GM21528 (cell line): ENCODE data around the gene ZSWIM3.

Source experiments
- ATAC-seq: cut with Tn5 transposase; IDR thresholded peaks from one replicate; pipeline ENCODE4 v1.9.1; 2021; ENCODE audit warnings: mild to moderate bottlenecking, moderate library complexity; ENCODE audit not compliant: unreplicated experiment, low FRiP score

The ZSWIM3 gene

DNA sequence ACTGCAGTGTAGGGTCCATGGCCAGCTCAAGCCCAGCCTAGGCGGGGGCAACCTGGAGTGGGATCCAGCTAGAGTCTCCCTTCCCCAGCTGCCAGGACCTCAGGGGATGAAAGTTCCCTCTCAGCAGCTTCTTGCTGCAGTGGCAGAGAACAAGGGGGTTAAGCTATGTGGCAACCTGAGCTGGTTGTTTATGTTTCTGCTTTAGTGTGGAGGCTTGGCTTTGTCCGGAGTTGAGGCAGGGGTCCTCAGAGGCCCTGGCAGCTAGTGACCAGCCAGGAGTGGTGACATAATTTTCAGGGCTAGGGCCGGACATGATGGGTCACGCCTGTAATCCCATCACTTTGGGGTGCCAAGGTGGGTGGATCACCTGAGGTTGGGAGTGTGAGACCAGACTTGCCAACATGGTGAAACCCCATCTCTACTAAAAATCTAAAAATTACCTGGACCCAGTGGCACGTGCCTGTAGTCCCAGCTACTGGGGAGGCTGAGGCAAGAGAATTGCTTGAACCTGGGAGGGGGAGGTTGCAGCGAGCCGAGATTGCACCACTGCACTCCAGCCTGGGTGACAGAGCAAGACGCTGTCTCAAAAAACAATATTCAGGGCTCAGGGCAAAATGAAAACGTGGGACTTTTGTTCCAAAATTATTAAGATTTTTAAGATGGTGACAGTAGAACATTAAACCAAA, 68.5 kb downstream of the ZSWIM3 start:
- no peak for ATAC-seq

DNA sequence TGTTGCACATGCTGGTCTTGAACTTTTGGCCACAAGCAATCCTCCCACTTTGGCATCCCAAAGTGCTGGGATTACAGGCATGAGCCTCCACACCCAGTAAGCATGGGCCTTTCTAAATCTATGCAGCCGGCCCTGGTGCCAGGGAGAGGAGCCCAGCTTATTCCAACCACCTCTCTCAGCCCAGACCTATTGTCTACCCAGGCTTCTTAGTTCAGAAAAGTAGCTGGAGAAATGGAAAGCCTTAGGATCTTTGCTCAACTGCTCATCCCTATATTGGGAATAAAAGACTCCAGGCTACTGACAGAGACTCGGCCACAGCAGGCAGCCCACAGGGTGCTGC, 69.3 kb downstream of the ZSWIM3 start:
- ATAC-seq: no peak

DNA sequence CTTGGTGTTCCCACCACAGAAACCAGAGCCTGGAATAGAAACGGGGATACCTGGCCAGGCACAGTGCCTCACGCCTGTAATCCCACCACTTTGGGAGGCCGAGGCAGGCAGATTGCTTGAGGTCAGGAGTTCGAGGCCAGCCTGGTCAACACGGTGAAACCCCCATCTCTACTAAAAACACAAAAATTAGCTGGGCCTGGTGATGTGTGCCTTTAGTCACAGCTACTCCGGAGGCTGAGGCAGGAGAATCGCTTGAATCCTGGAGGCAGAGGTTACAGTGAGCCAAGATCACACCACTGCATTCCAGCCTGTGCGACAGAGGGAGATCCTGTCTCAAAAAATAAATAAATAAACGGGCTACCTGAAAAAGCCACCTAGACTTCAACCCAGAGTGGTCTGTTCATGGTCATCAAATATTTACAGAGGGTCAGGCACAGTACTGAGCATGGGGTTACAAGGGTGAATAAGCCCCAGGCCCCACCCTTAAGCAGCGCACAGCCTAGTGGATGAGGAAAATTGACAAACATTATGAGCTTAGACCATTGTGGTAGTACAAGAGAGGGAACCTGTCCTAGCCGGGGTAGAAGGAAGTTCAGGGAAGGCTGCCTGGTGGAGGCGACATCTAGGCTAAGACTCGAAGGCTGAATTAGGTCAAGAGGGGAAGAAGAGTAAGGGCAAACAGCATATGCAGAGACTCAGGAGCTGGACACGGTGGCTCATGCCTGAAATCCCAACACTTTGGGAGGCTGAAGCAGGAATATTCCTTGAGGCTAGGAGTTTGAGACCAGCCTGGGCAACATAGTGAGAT, 69.9 kb downstream of the ZSWIM3 start:
- no peak for ATAC-seq
